ENCODE measurements around the gene EML4.
"Not testable (repeated sequence)": the region's sequence is repeated elsewhere in the genome, so short reads cannot be mapped to it uniquely, and the experiment has no call there.

The EML4 gene

GRCh38 chr2:42346856-42347255 lies 177.7 kb downstream of the EML4 start:
- not testable (repeated sequence) for H3K9me3 Mint-ChIP-seq, H3K27me3 Mint-ChIP-seq, H3K27ac Mint-ChIP-seq, H3K4me3 Mint-ChIP-seq
- Mint-ChIP-seq H3K36me3 (ENCODE audit: low read depth) (peaks cover 76% of the 10 kb centered on the region), H3K4me1 (ENCODE audit: low read depth) (peaks cover 14% of the 10 kb centered on the region)

DNA sequence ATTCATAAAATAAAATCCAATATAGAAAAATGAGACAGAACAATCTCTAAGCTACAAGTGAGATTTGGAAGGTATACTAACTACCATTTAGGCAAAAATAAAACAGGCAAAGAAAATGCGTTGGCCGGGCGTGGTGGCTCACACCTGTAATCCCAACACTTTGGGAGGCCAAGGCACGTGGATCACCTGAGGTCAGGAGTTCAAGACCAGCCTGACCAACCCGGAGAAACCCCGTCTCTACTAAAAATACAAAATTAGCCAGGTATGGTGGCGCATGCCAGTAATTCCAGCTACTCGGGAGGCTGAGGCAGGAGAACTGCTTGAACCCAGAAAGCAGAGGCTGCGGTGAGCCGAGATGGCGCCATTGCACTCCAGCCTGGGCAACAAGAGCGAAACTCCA lies 178.4 kb downstream of the EML4 start:
- not testable (repeated sequence) for H3K9me3 Mint-ChIP-seq; H3K27ac Mint-ChIP-seq; H3K27me3 Mint-ChIP-seq; H3K4me3 Mint-ChIP-seq; H3K4me1 Mint-ChIP-seq (ENCODE audit: low read depth)
- H3K36me3 Mint-ChIP-seq (ENCODE audit: low read depth) = peaks cover 78% of the 10 kb centered on the region

GRCh38 chr2:42348113-42348805 lies 179.1 kb downstream of the EML4 start:
- H3K4me3 Mint-ChIP-seq = no peak overlapping the region
- H3K27ac Mint-ChIP-seq = no peak overlapping the region
- H3K36me3 Mint-ChIP-seq (ENCODE audit: low read depth) = peaks cover 74% of the 10 kb centered on the region

GRCh38 chr2:42350434-42351063 lies 181.4 kb downstream of the EML4 start:
- H3K36me3 Mint-ChIP-seq (ENCODE audit: low read depth) = peaks cover 60% of the 10 kb centered on the region
- H3K4me3 Mint-ChIP-seq = no peak overlapping the region
- no peak overlapping the region for H3K27ac Mint-ChIP-seq
- H3K9me3 Mint-ChIP-seq = no peaks in the 10 kb centered on the region
- no peaks in the 10 kb centered on the region for H3K27me3 Mint-ChIP-seq
- H3K4me1 Mint-ChIP-seq (ENCODE audit: low read depth) = peaks cover 24% of the 10 kb centered on the region

More at GRCh38 chr2:42348113-42348805, 179.1 kb downstream of the EML4 start:
- Mint-ChIP-seq H3K4me1 (ENCODE audit: low read depth) (peaks cover 3% of the 10 kb centered on the region), H3K27me3 (no peaks in the 10 kb centered on the region), H3K9me3 (no peaks in the 10 kb centered on the region)

DNA sequence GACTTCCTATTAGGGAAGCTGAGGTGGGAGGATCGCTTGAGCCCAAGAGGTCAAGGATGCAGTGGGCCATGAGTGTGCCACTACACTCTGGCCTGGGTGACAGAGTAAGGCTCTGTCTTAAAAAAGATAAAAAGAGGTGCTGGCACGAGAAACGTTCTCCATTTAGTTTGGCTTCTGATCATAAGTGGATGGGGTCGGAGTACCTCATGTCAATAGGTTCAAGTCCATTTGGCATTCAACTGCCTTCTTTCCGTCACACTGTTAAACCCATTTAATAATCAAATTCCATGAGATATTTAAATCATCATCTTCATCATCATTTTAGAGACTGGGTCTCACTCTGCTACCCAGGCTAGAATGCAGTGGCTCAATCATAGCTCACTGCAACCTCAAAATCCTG lies 182.7 kb downstream of the EML4 start:
- Mint-ChIP-seq H3K36me3 (ENCODE audit: low read depth) (peaks cover 59% of the 10 kb centered on the region), H3K9me3 (no peaks in the 10 kb centered on the region), H3K4me1 (ENCODE audit: low read depth) (peaks cover 34% of the 10 kb centered on the region), H3K27me3 (no peaks in the 10 kb centered on the region), H3K27ac (no peak overlapping the region), H3K4me3 (no peak overlapping the region)

DNA sequence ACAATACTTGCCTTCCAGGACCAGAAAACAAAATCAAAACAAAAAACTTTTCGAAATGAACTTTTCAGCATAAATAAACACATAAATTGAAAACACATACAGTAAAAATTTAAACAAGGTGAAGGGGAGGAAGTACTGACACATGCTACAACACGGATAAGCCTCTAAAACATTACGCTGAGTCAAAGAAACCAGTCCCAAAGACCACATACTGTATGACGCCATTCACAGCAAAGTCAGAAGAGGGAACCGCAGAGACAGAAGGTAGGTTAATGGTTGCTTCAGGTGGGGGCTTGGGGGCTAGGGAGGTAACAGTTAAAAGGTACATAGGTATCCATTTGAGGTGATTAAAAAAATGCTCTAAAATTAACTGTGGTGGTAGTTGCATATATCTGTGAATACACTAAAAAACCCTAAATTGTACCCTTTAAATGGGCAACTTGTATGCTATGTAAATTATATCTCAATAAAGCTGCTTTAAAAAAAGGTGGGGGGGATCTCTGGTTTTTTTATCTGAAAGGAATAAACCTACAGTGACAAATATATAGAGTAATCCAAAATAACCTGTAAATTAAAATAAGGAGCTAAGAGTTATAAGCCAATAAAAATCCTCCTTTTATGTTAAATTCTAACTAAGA lies 184.8 kb downstream of the EML4 start:
- Mint-ChIP-seq H3K4me1 (ENCODE audit: low read depth) (peaks cover 54% of the 10 kb centered on the region), H3K36me3 (ENCODE audit: low read depth) (peaks cover 53% of the 10 kb centered on the region), H3K27ac (no peak overlapping the region)

GRCh38 chr2:42359304-42359964 lies 190.3 kb downstream of the EML4 start:
- H3K27me3 Mint-ChIP-seq = no peaks in the 10 kb centered on the region
- H3K4me1 Mint-ChIP-seq (ENCODE audit: low read depth) = peaks cover 66% of the 10 kb centered on the region
- peaks cover 16% of the 10 kb centered on the region for H3K36me3 Mint-ChIP-seq (ENCODE audit: low read depth)
- peak overlapping the region; percentile 89 for H3K4me3 Mint-ChIP-seq
- H3K9me3 Mint-ChIP-seq = no peaks in the 10 kb centered on the region
- peak overlapping the region; percentile 99 for H3K27ac Mint-ChIP-seq

More for the DNA sequence above, 184.8 kb downstream of the EML4 start:
- Mint-ChIP-seq H3K9me3 (no peaks in the 10 kb centered on the region), H3K4me3 (no peak overlapping the region), H3K27me3 (no peaks in the 10 kb centered on the region)

DNA sequence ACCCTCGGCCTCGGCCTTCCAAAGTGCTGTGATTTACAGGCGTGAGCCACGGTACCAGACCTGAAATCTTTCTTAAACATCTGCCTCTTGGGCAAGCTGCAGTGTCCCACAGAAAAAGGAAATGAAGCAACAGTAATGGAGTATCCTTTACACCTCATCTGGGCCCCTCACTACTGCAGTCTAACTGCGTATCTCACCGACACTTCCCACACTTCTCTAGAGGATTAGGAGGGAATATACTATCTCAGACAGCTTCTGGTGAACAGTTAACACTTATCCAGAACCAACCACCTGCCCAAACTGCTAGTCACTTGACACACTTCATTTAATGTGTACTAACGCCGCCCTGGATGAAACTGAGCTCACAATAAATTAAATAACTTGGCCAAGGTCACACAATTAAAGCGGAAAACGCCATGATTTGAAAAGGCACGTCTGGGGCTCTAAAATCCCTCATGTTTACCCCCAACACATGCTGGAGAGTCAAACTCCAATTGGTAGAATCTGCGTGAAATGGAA lies 190.9 kb downstream of the EML4 start:
- Mint-ChIP-seq H3K27me3 (no peaks in the 10 kb centered on the region), H3K9me3 (no peaks in the 10 kb centered on the region), H3K4me1 (ENCODE audit: low read depth) (peaks cover 60% of the 10 kb centered on the region), H3K36me3 (ENCODE audit: low read depth) (peaks cover 16% of the 10 kb centered on the region), H3K4me3 (peak overlapping the region; percentile 89), H3K27ac (peak overlapping the region; percentile 99)

DNA sequence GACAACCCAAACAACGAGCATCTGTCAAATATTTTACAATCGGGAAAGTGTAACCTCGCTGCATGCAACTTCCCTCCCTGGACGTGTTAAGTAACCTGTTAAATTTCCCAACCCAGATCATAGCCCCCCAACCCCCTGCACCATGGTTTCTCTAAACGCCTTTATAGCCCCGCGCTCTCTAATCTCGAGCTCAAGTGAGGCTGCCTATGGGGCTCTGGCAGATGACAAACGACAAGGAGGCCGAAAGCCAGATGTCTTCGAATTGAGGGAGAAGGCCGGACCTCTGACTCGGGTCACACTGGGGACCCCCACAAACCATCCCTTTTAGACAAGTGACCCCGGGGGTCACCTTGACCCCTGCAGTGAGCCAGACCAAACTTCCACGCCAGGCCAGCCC lies 191.3 kb downstream of the EML4 start:
- H3K4me3 Mint-ChIP-seq = peak overlapping the region; percentile 89
- peak overlapping the region; percentile 99 for H3K27ac Mint-ChIP-seq
- peaks cover 57% of the 10 kb centered on the region for H3K4me1 Mint-ChIP-seq (ENCODE audit: low read depth)
- no peaks in the 10 kb centered on the region for H3K9me3 Mint-ChIP-seq
- no peaks in the 10 kb centered on the region for H3K27me3 Mint-ChIP-seq
- peaks cover 16% of the 10 kb centered on the region for H3K36me3 Mint-ChIP-seq (ENCODE audit: low read depth)

GRCh38 chr2:42360890-42361727 lies 192.0 kb downstream of the EML4 start, which contains the start of gene COX7A2L:
Gene COX7A2L, minus strand, starts transcription at chr2:42361217. Its CDS starts 56 bp downstream, at chr2:42361161.
- H3K9me3 Mint-ChIP-seq = no peaks in the 10 kb centered on the region
- no peaks in the 10 kb centered on the region for H3K27me3 Mint-ChIP-seq
- peaks cover 55% of the 10 kb centered on the region for H3K4me1 Mint-ChIP-seq (ENCODE audit: low read depth)
- H3K36me3 Mint-ChIP-seq (ENCODE audit: low read depth) = peaks cover 14% of the 10 kb centered on the region
- peak within 1 kb of the TSS; percentile 89 for H3K4me3 Mint-ChIP-seq
- H3K27ac Mint-ChIP-seq = peak within 1 kb of the TSS; percentile 99

DNA sequence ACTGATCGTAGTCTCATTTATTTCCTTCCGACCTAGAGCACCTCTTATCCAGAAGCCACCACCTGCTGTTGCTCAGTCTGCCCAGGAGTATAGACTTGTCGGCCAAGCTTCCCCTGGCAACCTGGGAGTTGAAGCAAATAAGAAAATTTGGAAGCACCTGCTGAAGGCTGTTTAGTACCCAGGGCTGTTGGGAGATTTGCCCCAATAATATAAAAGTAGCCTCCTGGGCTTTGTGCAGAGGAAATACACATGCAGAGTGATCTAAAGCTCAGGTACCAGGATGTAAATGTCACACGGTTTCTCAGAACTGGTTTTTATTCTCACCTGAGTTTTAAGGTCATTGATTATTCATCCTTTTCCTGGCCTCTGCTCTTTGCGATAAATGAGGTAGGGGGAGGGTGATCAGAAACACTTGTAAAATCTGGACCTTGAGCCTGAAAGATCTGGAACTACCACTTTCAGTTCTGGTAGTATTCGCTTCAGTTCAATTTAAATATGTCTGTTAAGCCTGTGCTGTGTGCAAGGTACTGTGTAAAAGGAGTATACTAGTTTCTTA lies 192.7 kb downstream of the EML4 start:
- Mint-ChIP-seq H3K36me3 (ENCODE audit: low read depth) (peaks cover 11% of the 10 kb centered on the region), H3K27ac (peak overlapping the region; percentile 99), H3K4me3 (peak overlapping the region; percentile 89), H3K4me1 (ENCODE audit: low read depth) (peaks cover 48% of the 10 kb centered on the region), H3K9me3 (no peaks in the 10 kb centered on the region), H3K27me3 (no peaks in the 10 kb centered on the region)

- H3K4me3 Mint-ChIP-seq = no peak overlapping the region
- H3K36me3 Mint-ChIP-seq (ENCODE audit: low read depth) = peaks cover under 1% of the 10 kb centered on the region
- H3K4me1 Mint-ChIP-seq (ENCODE audit: low read depth) = peaks cover 32% of the 10 kb centered on the region
- no peak overlapping the region for H3K27ac Mint-ChIP-seq
- H3K27me3 Mint-ChIP-seq = no peaks in the 10 kb centered on the region
- no peaks in the 10 kb centered on the region for H3K9me3 Mint-ChIP-seq
These were observed 194.3 kb downstream of the EML4 start for GRCh38 chr2:42363413-42363812.

DNA sequence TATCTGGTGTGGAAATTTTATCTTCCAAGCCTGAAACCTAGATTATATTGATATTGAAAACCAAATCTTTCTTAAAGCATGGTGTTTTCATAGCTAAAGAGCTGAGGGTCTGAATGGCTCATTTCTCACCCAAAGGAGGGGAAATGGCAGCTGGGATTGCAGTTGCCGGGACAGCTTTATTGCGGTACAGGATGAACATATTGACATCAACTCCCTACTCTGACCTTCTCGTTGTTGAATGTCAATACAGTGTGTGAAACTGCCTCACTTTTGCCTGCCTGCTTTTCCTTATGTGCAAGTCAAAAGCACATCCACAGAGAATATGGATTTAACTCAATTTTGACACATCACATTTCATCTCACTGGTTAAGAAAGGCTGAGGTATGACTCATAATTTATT lies 195.5 kb downstream of the EML4 start:
- H3K27me3 Mint-ChIP-seq = no peaks in the 10 kb centered on the region
- H3K4me1 Mint-ChIP-seq (ENCODE audit: low read depth) = peaks cover 19% of the 10 kb centered on the region
- no peak overlapping the region for H3K27ac Mint-ChIP-seq
- no peak overlapping the region for H3K4me3 Mint-ChIP-seq
- no peaks in the 10 kb centered on the region for H3K9me3 Mint-ChIP-seq
- no peaks in the 10 kb centered on the region for H3K36me3 Mint-ChIP-seq (ENCODE audit: low read depth)

GRCh38 chr2:42366411-42366810 lies 197.3 kb downstream of the EML4 start:
- Mint-ChIP-seq H3K27me3 (no peaks in the 10 kb centered on the region), H3K9me3 (no peaks in the 10 kb centered on the region), H3K4me3 (no peak overlapping the region), H3K4me1 (ENCODE audit: low read depth) (peaks cover 11% of the 10 kb centered on the region), H3K27ac (no peak overlapping the region), H3K36me3 (ENCODE audit: low read depth) (no peaks in the 10 kb centered on the region)

All from stimulated activated naive CD8-positive, alpha-beta T cell treated with anti-CD3 and anti-CD28 coated beads, Interleukin-15, Interleukin-2, amounts not matched to agents 100 ng/mL and 50 ng/mL, for 24 hours (primary cell).